Loucy (cell line): ENCODE measurements around the gene CSRNP2.
A peak's percentile ranks its signal among the peaks of the same experiment; 100 is the strongest.

Experiments
- H2AFZ ChIP-seq: fragments of 200-600 bp; sonication (generic); 2 replicates; pipeline ENCODE4 v1.6.0; 2016; ENCODE audit warnings: antibody characterized with exemption, mild to moderate bottlenecking, low read length, moderate library complexity
- H3F3A ChIP-seq: fragments of 200-600 bp; 2 replicates; pipeline ENCODE4 v1.6.0; 2016; ENCODE audit warnings: antibody characterized with exemption, low read depth, mild to moderate bottlenecking
- H3K27me3 ChIP-seq: fragments of 200-600 bp; sonication (generic); 2 replicates; pipeline ENCODE4 v1.6.1; 2014; ENCODE audit warnings: low read length, mild to moderate bottlenecking; ENCODE audit not compliant: insufficient read depth, poor library complexity, severe bottlenecking
- H3K36me3 ChIP-seq: fragments of 200-600 bp; sonication (generic); 2 replicates; pipeline ENCODE4 v1.6.1; 2016; ENCODE audit warnings: low read length; ENCODE audit not compliant: insufficient read depth
- H3K4me1 ChIP-seq: fragments of 200-600 bp; sonication (generic); 2 replicates; pipeline ENCODE4 v1.5.1; 2014; ENCODE audit warnings: low read length, mild to moderate bottlenecking; ENCODE audit not compliant: insufficient read depth, poor library complexity, severe bottlenecking
- H3K4me2 ChIP-seq: fragments of 200-600 bp; sonication (generic); 2 replicates; pipeline ENCODE4 v1.6.0; 2014; ENCODE audit warnings: antibody characterized with exemption, low read length, low read depth, mild to moderate bottlenecking; ENCODE audit not compliant: poor library complexity, severe bottlenecking
- H3K4me3 ChIP-seq: fragments of 200-600 bp; sonication (generic); 2 replicates; pipeline ENCODE4 v1.5.1; 2014; ENCODE audit warnings: low read length, mild to moderate bottlenecking, mixed read lengths; ENCODE audit not compliant: poor library complexity, severe bottlenecking
- H3K79me2 ChIP-seq: fragments of 200-600 bp; sonication (generic); 2 replicates; pipeline ENCODE4 v1.6.1; 2014; ENCODE audit warnings: low read length; ENCODE audit not compliant: insufficient read depth
- H3K9ac ChIP-seq: fragments of 200-600 bp; sonication (generic); 2 replicates; pipeline ENCODE4 v1.6.0; 2014; ENCODE audit warnings: mild to moderate bottlenecking, low read depth, low read length, moderate library complexity; ENCODE audit not compliant: poor library complexity, severe bottlenecking
- H3K9me2 ChIP-seq: fragments of 200-600 bp; sonication (generic); replicated peaks from 2 replicates; pipeline ENCODE4 v1.6.1; 2016; ENCODE audit warnings: low read depth, low read length, mixed read lengths
- H3K9me3 ChIP-seq: fragments of 200-600 bp; sonication (generic); 2 replicates; pipeline ENCODE4 v1.6.1; 2014; ENCODE audit warnings: mild to moderate bottlenecking, antibody characterized with exemption, low read length, low read depth; ENCODE audit not compliant: insufficient read depth
- H4K20me1 ChIP-seq: fragments of 200-600 bp; sonication (generic); 2 replicates; pipeline ENCODE4 v1.6.0; 2014; ENCODE audit warnings: antibody characterized with exemption, low read length, mild to moderate bottlenecking; ENCODE audit not compliant: insufficient read depth, poor library complexity, severe bottlenecking
- EZH2phosphoT487 ChIP-seq: fragments of 200-600 bp; IDR thresholded peaks from 2 replicates; pipeline ENCODE4 v1.6.1; 2018; ENCODE audit warnings: antibody characterized with exemption, mild to moderate bottlenecking, moderate library complexity, borderline replicate concordance
- TF ChIP-seq, protein P1 (sequence below): fragments of 200-600 bp; sonication (generic); conservative IDR thresholded peaks from 2 replicates; pipeline ENCODE4 v1.5.1; 2014; ENCODE audit warnings: mild to moderate bottlenecking, antibody characterized with exemption, low read length

Gene CSRNP2

DNA sequence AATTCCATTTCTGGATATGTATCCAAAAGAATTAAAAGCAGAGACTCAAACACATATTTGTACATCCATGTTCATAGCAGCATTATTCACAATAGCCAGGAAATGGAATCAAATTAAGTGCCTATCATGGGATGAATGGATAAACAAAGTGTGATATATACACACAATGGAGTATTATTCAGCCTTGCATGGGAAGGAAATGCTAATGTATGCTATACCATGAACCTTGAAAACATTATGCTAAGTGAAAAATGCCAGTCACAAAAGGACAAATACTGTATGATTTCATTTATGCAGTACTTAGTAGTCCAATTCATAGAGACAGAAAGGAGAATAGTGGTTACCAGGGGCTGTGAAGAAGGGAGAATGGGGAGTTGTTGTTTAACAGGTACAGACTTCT lies 32.1 kb upstream of the CSRNP2 start:
- H2AFZ ChIP-seq: no peak overlapping the region
- TF ChIP-seq, protein P1, sequence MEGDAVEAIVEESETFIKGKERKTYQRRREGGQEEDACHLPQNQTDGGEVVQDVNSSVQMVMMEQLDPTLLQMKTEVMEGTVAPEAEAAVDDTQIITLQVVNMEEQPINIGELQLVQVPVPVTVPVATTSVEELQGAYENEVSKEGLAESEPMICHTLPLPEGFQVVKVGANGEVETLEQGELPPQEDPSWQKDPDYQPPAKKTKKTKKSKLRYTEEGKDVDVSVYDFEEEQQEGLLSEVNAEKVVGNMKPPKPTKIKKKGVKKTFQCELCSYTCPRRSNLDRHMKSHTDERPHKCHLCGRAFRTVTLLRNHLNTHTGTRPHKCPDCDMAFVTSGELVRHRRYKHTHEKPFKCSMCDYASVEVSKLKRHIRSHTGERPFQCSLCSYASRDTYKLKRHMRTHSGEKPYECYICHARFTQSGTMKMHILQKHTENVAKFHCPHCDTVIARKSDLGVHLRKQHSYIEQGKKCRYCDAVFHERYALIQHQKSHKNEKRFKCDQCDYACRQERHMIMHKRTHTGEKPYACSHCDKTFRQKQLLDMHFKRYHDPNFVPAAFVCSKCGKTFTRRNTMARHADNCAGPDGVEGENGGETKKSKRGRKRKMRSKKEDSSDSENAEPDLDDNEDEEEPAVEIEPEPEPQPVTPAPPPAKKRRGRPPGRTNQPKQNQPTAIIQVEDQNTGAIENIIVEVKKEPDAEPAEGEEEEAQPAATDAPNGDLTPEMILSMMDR: no peak
- TF ChIP-seq EZH2phosphoT487: no peak
- H3K9me3 ChIP-seq: no peaks in the 10 kb centered on the region
- H3K9me2 ChIP-seq: no peaks in the 10 kb centered on the region
- no peak overlapping the region for H3K4me2 ChIP-seq
- H3F3A ChIP-seq: no peaks in the 10 kb centered on the region
- no peaks in the 10 kb centered on the region for H3K27me3 ChIP-seq
- no peaks in the 10 kb centered on the region for H3K79me2 ChIP-seq
- no peak overlapping the region for H3K4me3 ChIP-seq
- H3K36me3 ChIP-seq: no peaks in the 10 kb centered on the region
- no peaks in the 10 kb centered on the region for H3K4me1 ChIP-seq
- no peak overlapping the region for H3K9ac ChIP-seq
- no peaks in the 10 kb centered on the region for H4K20me1 ChIP-seq

DNA sequence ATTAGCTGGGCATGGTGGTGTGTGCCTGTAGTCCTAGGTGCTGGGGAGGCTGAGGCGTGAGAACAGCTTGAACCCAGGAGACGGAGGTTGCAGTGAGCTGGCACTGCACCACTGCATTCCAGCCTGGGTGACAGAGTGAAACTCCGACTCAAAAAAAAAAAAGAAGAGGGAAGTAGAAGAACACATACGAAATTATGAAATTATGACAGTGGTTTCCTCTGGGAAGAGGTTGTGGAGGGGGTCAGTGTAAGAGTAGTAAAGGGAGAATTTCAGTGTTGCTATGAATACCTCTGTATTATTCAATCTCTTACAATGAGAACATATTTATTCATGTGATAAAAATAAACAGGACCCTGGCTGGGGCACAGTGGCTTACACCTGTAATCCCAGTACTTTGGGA lies 24.7 kb upstream of the CSRNP2 start:
- Histone ChIP-seq H3K4me1 (peaks cover 10% of the 10 kb centered on the region), H3K79me2 (no peaks in the 10 kb centered on the region), H2AFZ (no peak overlapping the region), H3K36me3 (no peaks in the 10 kb centered on the region), H3K4me2 (no peak overlapping the region), H4K20me1 (no peaks in the 10 kb centered on the region), H3K9me3 (no peaks in the 10 kb centered on the region), H3K4me3 (no peak overlapping the region), H3F3A (no peaks in the 10 kb centered on the region), H3K27me3 (no peaks in the 10 kb centered on the region), H3K9ac (no peak overlapping the region), H3K9me2 (no peaks in the 10 kb centered on the region)
- no peak for TF ChIP-seq EZH2phosphoT487
- TF ChIP-seq, protein P1: no peak

DNA sequence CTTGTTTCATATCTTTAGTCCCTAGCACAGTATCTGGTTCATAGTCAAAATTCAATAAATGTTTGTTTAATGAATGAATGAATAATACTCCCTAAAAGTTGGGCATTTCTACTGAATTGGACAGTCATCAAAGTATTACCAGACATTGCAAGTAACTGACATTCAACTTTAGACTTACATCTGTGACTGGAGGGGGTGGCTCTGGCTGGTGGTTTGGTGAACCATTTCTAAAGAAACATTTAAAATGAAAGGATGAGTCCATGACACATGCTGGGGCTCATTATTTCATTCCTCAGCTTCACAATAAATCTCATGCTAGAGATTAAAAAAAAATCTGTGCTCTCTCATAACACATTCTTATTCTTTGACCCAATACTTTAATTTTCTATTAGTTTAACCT lies 20.6 kb upstream of the CSRNP2 start:
- no peak for TF ChIP-seq EZH2phosphoT487
- TF ChIP-seq, protein P1: no peak
- H3K4me2 ChIP-seq: no peak overlapping the region
- no peaks in the 10 kb centered on the region for H3K9me3 ChIP-seq
- no peaks in the 10 kb centered on the region for H3K27me3 ChIP-seq
- no peaks in the 10 kb centered on the region for H3K79me2 ChIP-seq
- 0 out of 2 replicates have a peak overlapping the region, but pooled peaks have one; percentile 11 for H2AFZ ChIP-seq
- H3K9ac ChIP-seq: no peak overlapping the region
- peaks cover 10% of the 10 kb centered on the region for H3K4me1 ChIP-seq
- no peak overlapping the region for H3K4me3 ChIP-seq
- no peaks in the 10 kb centered on the region for H3F3A ChIP-seq
- no peaks in the 10 kb centered on the region for H4K20me1 ChIP-seq
- no peaks in the 10 kb centered on the region for H3K9me2 ChIP-seq
- no peaks in the 10 kb centered on the region for H3K36me3 ChIP-seq
